Neural cell (in vitro differentiated cells): ENCODE data around the gene SLC17A1.

ENCODE experiments used
- EP300 ChIP-seq: fragments of 450-650 bp; conservative IDR thresholded peaks from 2 replicates; pipeline ENCODE4 v1.6.1; 2014; ENCODE audit warnings: antibody characterized with exemption, mild to moderate bottlenecking, moderate library complexity; ENCODE audit not compliant: poor library complexity, severe bottlenecking
- EZH2 ChIP-seq: fragments of 200-600, 300-800 bp; shearing (Covaris generic), sonication (generic); IDR thresholded peaks from 2 replicates; pipeline ENCODE4 v1.6.1; 2014; ENCODE audit warnings: antibody characterized with exemption, low read length, borderline replicate concordance, mild to moderate bottlenecking; ENCODE audit not compliant: insufficient read depth, poor library complexity, severe bottlenecking
- POLR2AphosphoS5 ChIP-seq: IDR thresholded peaks from 2 replicates; pipeline ENCODE4 v1.6.1; 2012
- TAF1 ChIP-seq: IDR thresholded peaks from 2 replicates; pipeline ENCODE4 v1.6.1; 2012; ENCODE audit warnings: low read depth
- TF ChIP-seq, protein P1 (sequence below): fragments of 450-650 bp; IDR thresholded peaks from 2 replicates; pipeline ENCODE4 v1.5.1; 2014; ENCODE audit warnings: antibody characterized with exemption, mild to moderate bottlenecking, moderate library complexity; ENCODE audit not compliant: poor library complexity, severe bottlenecking

DNA sequence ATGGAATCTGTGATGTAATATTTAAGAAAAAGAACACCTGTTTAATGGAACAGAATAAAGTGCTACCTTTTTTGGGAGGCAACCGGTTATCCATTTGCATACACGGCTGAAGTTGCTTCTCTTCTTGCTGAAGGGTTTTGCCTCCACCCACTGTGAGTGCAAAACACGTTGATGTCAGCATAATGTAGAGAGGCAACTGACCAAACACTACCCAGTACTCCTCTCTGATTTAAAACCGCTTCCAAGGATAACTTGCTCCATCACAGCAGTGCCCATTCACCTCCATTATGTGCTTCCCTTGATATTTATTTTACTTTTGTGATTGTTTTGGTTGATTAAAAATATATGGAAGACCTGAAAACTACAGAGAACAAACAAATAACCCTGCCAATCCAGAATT lies 1.4 kb downstream of the SLC17A1 start:
- TF ChIP-seq, protein P1, sequence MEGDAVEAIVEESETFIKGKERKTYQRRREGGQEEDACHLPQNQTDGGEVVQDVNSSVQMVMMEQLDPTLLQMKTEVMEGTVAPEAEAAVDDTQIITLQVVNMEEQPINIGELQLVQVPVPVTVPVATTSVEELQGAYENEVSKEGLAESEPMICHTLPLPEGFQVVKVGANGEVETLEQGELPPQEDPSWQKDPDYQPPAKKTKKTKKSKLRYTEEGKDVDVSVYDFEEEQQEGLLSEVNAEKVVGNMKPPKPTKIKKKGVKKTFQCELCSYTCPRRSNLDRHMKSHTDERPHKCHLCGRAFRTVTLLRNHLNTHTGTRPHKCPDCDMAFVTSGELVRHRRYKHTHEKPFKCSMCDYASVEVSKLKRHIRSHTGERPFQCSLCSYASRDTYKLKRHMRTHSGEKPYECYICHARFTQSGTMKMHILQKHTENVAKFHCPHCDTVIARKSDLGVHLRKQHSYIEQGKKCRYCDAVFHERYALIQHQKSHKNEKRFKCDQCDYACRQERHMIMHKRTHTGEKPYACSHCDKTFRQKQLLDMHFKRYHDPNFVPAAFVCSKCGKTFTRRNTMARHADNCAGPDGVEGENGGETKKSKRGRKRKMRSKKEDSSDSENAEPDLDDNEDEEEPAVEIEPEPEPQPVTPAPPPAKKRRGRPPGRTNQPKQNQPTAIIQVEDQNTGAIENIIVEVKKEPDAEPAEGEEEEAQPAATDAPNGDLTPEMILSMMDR = no peak
- TF ChIP-seq EZH2 (no peak), EP300 (no peak), POLR2AphosphoS5 (no peak), TAF1 (no peak)
